Panc1 (cell line): ENCODE results near the gene ARHGEF40.

Experiments used
- POLR2AphosphoS5 ChIP-seq: IDR thresholded peaks from 2 replicates; pipeline ENCODE4 v1.6.1; 2012; ENCODE audit warnings: mild to moderate bottlenecking, low read depth, low read length, moderate library complexity
- SIN3A ChIP-seq: IDR thresholded peaks from 2 replicates; pipeline ENCODE4 v1.6.1; 2012; ENCODE audit warnings: low read depth, mild to moderate bottlenecking, low read length, moderate library complexity, borderline replicate concordance; ENCODE audit not compliant: insufficient read depth
- TCF7L2 ChIP-seq: IDR thresholded peaks from 2 replicates; pipeline ENCODE4 v1.6.1; 2011; ENCODE audit warnings: mild to moderate bottlenecking, low read depth, low read length, inconsistent platforms
- TF ChIP-seq, protein P1 (sequence below): fragments of 450-650 bp; IDR thresholded peaks from 2 replicates; pipeline ENCODE4 v1.5.1; 2017; ENCODE audit warnings: mild to moderate bottlenecking
- TF ChIP-seq, protein P2 (sequence below), 2 experiments: IDR thresholded peaks; 2 replicates each; pipeline ENCODE4 v1.6.1; 2011 to 2012; ENCODE audit warnings: low read depth in 2 of 2, control low read depth in 1 of 2, low read length in 1 of 2, mild to moderate bottlenecking in 1 of 2, moderate library complexity in 1 of 2; ENCODE audit not compliant: insufficient read depth in 1 of 2

DNA sequence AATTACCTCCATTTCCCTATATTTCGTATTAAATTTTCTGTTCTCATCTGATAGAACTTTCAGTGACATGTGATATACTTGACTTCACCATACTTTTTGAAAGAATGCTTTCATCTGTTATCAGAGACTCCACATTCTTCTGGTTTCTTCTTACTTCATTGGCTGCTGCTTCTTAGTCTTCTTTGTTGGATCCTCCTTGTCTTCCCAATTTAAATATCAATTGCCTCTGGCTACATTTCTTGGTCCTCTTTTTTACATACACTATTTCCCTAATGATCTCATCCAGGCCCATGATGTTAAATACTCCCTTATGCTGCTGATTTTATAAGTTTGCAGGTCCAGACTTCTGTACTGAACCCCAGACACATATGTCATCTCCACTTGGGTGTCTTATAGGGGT is 63.8 kb downstream of the ARHGEF40 start:
- TF ChIP-seq, protein P1, sequence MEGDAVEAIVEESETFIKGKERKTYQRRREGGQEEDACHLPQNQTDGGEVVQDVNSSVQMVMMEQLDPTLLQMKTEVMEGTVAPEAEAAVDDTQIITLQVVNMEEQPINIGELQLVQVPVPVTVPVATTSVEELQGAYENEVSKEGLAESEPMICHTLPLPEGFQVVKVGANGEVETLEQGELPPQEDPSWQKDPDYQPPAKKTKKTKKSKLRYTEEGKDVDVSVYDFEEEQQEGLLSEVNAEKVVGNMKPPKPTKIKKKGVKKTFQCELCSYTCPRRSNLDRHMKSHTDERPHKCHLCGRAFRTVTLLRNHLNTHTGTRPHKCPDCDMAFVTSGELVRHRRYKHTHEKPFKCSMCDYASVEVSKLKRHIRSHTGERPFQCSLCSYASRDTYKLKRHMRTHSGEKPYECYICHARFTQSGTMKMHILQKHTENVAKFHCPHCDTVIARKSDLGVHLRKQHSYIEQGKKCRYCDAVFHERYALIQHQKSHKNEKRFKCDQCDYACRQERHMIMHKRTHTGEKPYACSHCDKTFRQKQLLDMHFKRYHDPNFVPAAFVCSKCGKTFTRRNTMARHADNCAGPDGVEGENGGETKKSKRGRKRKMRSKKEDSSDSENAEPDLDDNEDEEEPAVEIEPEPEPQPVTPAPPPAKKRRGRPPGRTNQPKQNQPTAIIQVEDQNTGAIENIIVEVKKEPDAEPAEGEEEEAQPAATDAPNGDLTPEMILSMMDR, result no peak
- TF ChIP-seq, protein P2, sequence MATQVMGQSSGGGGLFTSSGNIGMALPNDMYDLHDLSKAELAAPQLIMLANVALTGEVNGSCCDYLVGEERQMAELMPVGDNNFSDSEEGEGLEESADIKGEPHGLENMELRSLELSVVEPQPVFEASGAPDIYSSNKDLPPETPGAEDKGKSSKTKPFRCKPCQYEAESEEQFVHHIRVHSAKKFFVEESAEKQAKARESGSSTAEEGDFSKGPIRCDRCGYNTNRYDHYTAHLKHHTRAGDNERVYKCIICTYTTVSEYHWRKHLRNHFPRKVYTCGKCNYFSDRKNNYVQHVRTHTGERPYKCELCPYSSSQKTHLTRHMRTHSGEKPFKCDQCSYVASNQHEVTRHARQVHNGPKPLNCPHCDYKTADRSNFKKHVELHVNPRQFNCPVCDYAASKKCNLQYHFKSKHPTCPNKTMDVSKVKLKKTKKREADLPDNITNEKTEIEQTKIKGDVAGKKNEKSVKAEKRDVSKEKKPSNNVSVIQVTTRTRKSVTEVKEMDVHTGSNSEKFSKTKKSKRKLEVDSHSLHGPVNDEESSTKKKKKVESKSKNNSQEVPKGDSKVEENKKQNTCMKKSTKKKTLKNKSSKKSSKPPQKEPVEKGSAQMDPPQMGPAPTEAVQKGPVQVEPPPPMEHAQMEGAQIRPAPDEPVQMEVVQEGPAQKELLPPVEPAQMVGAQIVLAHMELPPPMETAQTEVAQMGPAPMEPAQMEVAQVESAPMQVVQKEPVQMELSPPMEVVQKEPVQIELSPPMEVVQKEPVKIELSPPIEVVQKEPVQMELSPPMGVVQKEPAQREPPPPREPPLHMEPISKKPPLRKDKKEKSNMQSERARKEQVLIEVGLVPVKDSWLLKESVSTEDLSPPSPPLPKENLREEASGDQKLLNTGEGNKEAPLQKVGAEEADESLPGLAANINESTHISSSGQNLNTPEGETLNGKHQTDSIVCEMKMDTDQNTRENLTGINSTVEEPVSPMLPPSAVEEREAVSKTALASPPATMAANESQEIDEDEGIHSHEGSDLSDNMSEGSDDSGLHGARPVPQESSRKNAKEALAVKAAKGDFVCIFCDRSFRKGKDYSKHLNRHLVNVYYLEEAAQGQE (IDR thresholded peaks at IDR 0.05; ENCODE audit: insufficient read depth in 1 of 2, low read depth in 2 of 2, low read length in 1 of 2), result no peak
- no peak for TF ChIP-seq POLR2AphosphoS5
- no peak for TF ChIP-seq TCF7L2
- no peak for TF ChIP-seq SIN3A
